Endodermal cell (in vitro differentiated cells): ENCODE results near the gene TXNDC9. TPM values are rescaled to one million over a fixed set of nuclear protein-coding genes. Genes with fewer than 3 reads are reported as not detected.
"Not testable (repeated sequence)": the region's sequence is repeated elsewhere in the genome, so short reads cannot be mapped to it uniquely, and the experiment has no call there.

Source experiments
- DNase-seq: peaks from one replicate; pipeline ENCODE4 v3.0.0-alpha.2; 2017
- H3K27ac ChIP-seq: 2 replicates; pipeline ENCODE4 v1.5.1; 2013; ENCODE audit warnings: mild to moderate bottlenecking, low read depth, low read length, moderate library complexity
- H3K27me3 ChIP-seq: 2 replicates; pipeline ENCODE4 v1.6.1; 2013; ENCODE audit warnings: mild to moderate bottlenecking, low read length, moderate library complexity; ENCODE audit not compliant: insufficient read depth, control insufficient read depth, poor library complexity, severe bottlenecking
- H3K36me3 ChIP-seq: 2 replicates; pipeline ENCODE4 v1.7.0; 2013; ENCODE audit warnings: mild to moderate bottlenecking, low read length, moderate library complexity; ENCODE audit not compliant: control insufficient read depth, insufficient read depth
- H3K4me1 ChIP-seq: one replicate; pipeline ENCODE4 v1.7.0; 2013; ENCODE audit warnings: low read length; ENCODE audit not compliant: control insufficient read depth, insufficient read depth
- H3K4me3 ChIP-seq: 2 replicates; pipeline ENCODE4 v1.5.1; 2013; ENCODE audit warnings: mild to moderate bottlenecking, low read length, moderate library complexity
- H3K9ac ChIP-seq: 2 replicates; pipeline ENCODE4 v1.6.1; 2013; ENCODE audit warnings: mild to moderate bottlenecking, low read length, moderate library complexity; ENCODE audit not compliant: poor library complexity, severe bottlenecking; ENCODE audit errors: extremely low read depth
- H3K9me3 ChIP-seq: 2 replicates; pipeline ENCODE4 v1.6.1; 2013; ENCODE audit warnings: mild to moderate bottlenecking, low read length, moderate library complexity; ENCODE audit not compliant: control insufficient read depth
- H3K27ac Mint-ChIP-seq: 2 replicates; pipeline ENCODE4 v1.8.0; 2020; ENCODE audit warnings: mixed read lengths
- H3K27me3 Mint-ChIP-seq: 2 replicates; pipeline ENCODE4 v1.8.0; 2021; ENCODE audit warnings: mild to moderate bottlenecking, mixed read lengths; ENCODE audit not compliant: insufficient read depth
- H3K36me3 Mint-ChIP-seq: 2 replicates; pipeline ENCODE4 v1.8.0; 2020; ENCODE audit warnings: low read depth, mixed read lengths
- H3K4me1 Mint-ChIP-seq: 2 replicates; pipeline ENCODE4 v1.8.0; 2020; ENCODE audit warnings: mixed read lengths
- H3K4me3 Mint-ChIP-seq: 2 replicates; pipeline ENCODE4 v1.8.0; 2020; ENCODE audit warnings: mild to moderate bottlenecking, moderate library complexity, mixed read lengths
- H3K9me3 Mint-ChIP-seq: 2 replicates; pipeline ENCODE4 v1.8.0; 2020; ENCODE audit warnings: mild to moderate bottlenecking, mixed read lengths
- CTCF ChIP-seq: fragments of 200-600 bp; sonication (generic); conservative IDR thresholded peaks from 2 replicates; pipeline ENCODE4 v1.5.0; 2021; ENCODE audit warnings: antibody characterized with exemption, mild to moderate bottlenecking
- WGBS, 2 experiments: methylation state at CpG; one replicate each; pipeline versions ENCODE4 v1.1.5 to v1.1.7; 2013; ENCODE audit warnings: missing lambda C conversion rate in 2 of 2, mixed read lengths in 1 of 2; ENCODE audit not compliant: insufficient coverage in 1 of 2, insufficient read length in 1 of 2; 5-methylcytosine and 5-hydroxymethylcytosine counted together
- total RNA-seq, 2 donors: library from RNA; stranded (reverse); fragmentation: NEBNext Ultra II Directional in 1 of 2; extraction: Animal tissue kit (Norgen Biotek cat#: 25700) in 1 of 2; gene quantifications; 2 replicates in 1 of 2; 3 replicates in 1 of 2; pipeline ENCODE4 v1.2.1, GENCODE V29; 2021

Gene TXNDC9
- total RNA-seq, 2 donors from 2014 or later = 32.7 to 32.8 TPM

- H3K4me1 Mint-ChIP-seq = no peaks in the 10 kb centered on the region
- Histone ChIP-seq H3K36me3 (peaks cover 89% of the 10 kb centered on the region), H3K9me3 (peaks cover 38% of the 10 kb centered on the region), H3K27ac (no peak overlapping the region), H3K27me3 (no peaks in the 10 kb centered on the region), H3K9ac (no peak overlapping the region), H3K4me1 (no peaks in the 10 kb centered on the region), H3K4me3 (no peak overlapping the region)
- no peak for TF ChIP-seq CTCF
- H3K4me3 Mint-ChIP-seq = no peak overlapping the region
- DNase-seq = no peak
- H3K36me3 Mint-ChIP-seq = peaks cover 77% of the 10 kb centered on the region
- H3K27me3 Mint-ChIP-seq = no peaks in the 10 kb centered on the region
- no peak overlapping the region for H3K27ac Mint-ChIP-seq
- H3K9me3 Mint-ChIP-seq = peaks cover 22% of the 10 kb centered on the region
Measured at GRCh38 chr2:99374747-99375146, 38.6 kb upstream of the TXNDC9 start.

- peaks cover 79% of the 10 kb centered on the region for H3K36me3 Mint-ChIP-seq
Measured at GRCh38 chr2:99373144-99373543, 37.0 kb upstream of the TXNDC9 start.

GRCh38 chr2:99368854-99369253 is 32.7 kb upstream of the TXNDC9 start:
- not testable (repeated sequence) for H3K27me3 Mint-ChIP-seq, H3K4me1 ChIP-seq, H3K9ac ChIP-seq, H3K4me1 Mint-ChIP-seq, H3K4me3 ChIP-seq, H3K27me3 ChIP-seq, H3K27ac ChIP-seq, H3K27ac Mint-ChIP-seq, DNase-seq, H3K4me3 Mint-ChIP-seq
- H3K36me3 Mint-ChIP-seq = peaks cover 73% of the 10 kb centered on the region
- WGBS, 2 experiments = 96 to 97% methylated on average over 3 to 5 of the region's 5 CpGs
- Histone ChIP-seq H3K36me3 (peaks cover 94% of the 10 kb centered on the region), H3K9me3 (peaks cover 23% of the 10 kb centered on the region)
- peaks cover 14% of the 10 kb centered on the region for H3K9me3 Mint-ChIP-seq

More at GRCh38 chr2:99373144-99373543, 37.0 kb upstream of the TXNDC9 start:
- Histone ChIP-seq H3K27me3 (no peaks in the 10 kb centered on the region), H3K9me3 (peaks cover 38% of the 10 kb centered on the region), H3K4me1 (no peaks in the 10 kb centered on the region), H3K36me3 (peaks cover 90% of the 10 kb centered on the region), H3K9ac (no peak overlapping the region), H3K27ac (no peak overlapping the region), H3K4me3 (peak overlapping the region; percentile 36)
- peaks cover 22% of the 10 kb centered on the region for H3K9me3 Mint-ChIP-seq
- no peaks in the 10 kb centered on the region for H3K27me3 Mint-ChIP-seq
- H3K4me1 Mint-ChIP-seq = no peaks in the 10 kb centered on the region
- 90 to 100% methylated on average over 1 to 4 of the region's 4 CpGs for WGBS, 2 experiments
- DNase-seq = no peak
- no peak overlapping the region for H3K27ac Mint-ChIP-seq
- H3K4me3 Mint-ChIP-seq = no peak overlapping the region
- no peak for TF ChIP-seq CTCF

- H3K4me1 ChIP-seq = no peaks in the 10 kb centered on the region
- H3K27me3 Mint-ChIP-seq = no peaks in the 10 kb centered on the region
- H3K9me3 Mint-ChIP-seq = no peaks in the 10 kb centered on the region
- no peak overlapping the region for H3K9ac ChIP-seq
- H3K4me3 ChIP-seq = no peak overlapping the region
- H3K4me3 Mint-ChIP-seq = no peak overlapping the region
- no peaks in the 10 kb centered on the region for H3K27me3 ChIP-seq
- no peak for DNase-seq
- WGBS, 2 experiments = 95 to 100% methylated on average over 1 to 2 of the region's 2 CpGs
- no peaks in the 10 kb centered on the region for H3K9me3 ChIP-seq
- no peak overlapping the region for H3K27ac ChIP-seq
- TF ChIP-seq CTCF = no peak
- H3K36me3 ChIP-seq = peaks cover 94% of the 10 kb centered on the region
- H3K4me1 Mint-ChIP-seq = no peaks in the 10 kb centered on the region
- peaks cover 67% of the 10 kb centered on the region for H3K36me3 Mint-ChIP-seq
- no peak overlapping the region for H3K27ac Mint-ChIP-seq
Measured at GRCh38 chr2:99365661-99366060, 29.5 kb upstream of the TXNDC9 start.
